Measurements from ENCODE around the gene SKAP2.

DNA sequence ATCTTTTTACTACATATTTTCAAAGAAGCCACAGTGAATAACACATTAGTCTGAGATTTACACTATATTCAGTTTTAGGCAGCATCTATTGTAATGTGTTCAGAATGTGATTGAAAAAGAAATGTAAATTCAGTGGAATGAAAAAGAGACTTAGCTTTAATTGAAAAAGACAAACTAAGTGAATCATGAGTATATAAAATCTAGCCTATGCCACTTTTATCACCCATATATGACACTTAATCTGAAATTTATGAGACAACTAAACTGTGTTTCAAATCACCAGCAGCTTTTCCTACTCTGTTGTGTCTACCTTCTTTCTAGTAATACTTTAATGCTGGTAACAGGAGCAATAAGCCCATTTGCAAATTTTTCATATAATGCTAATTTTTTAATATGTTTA, 4.7 kb downstream of the SKAP2 start:
- TF ChIP-seq, protein P1, sequence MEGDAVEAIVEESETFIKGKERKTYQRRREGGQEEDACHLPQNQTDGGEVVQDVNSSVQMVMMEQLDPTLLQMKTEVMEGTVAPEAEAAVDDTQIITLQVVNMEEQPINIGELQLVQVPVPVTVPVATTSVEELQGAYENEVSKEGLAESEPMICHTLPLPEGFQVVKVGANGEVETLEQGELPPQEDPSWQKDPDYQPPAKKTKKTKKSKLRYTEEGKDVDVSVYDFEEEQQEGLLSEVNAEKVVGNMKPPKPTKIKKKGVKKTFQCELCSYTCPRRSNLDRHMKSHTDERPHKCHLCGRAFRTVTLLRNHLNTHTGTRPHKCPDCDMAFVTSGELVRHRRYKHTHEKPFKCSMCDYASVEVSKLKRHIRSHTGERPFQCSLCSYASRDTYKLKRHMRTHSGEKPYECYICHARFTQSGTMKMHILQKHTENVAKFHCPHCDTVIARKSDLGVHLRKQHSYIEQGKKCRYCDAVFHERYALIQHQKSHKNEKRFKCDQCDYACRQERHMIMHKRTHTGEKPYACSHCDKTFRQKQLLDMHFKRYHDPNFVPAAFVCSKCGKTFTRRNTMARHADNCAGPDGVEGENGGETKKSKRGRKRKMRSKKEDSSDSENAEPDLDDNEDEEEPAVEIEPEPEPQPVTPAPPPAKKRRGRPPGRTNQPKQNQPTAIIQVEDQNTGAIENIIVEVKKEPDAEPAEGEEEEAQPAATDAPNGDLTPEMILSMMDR (IDR thresholded peaks at IDR 0.05; ENCODE audit: borderline replicate concordance, extremely low read depth, low read length, poor library complexity, severe bottlenecking) = no peak
- TF ChIP-seq EZH2 (IDR thresholded peaks at IDR 0.05; ENCODE audit: borderline replicate concordance, low read depth, low read length, severe bottlenecking) = no peak
